K562 (cell line): ENCODE results near the gene TELO2.

Experiments used
- CHD7 ChIP-seq: fragments of 200-600 bp; sonication (generic); IDR thresholded peaks from one replicate; pipeline ENCODE4 v1.6.1; 2012; ENCODE audit warnings: mild to moderate bottlenecking, low read depth, low read length, inconsistent platforms
- POLR2AphosphoS5 ChIP-seq: IDR thresholded peaks from 2 replicates; pipeline ENCODE4 v1.6.1; 2011; ENCODE audit warnings: mild to moderate bottlenecking, low read depth, low read length, moderate library complexity; ENCODE audit not compliant: control insufficient read depth, insufficient read depth
- SIN3A ChIP-seq, 2 experiments: fragments of 150-350 bp in 1 of 2; IDR thresholded peaks; 2 replicates each; pipeline ENCODE4 v1.6.1; 2011 to 2016; ENCODE audit warnings: borderline replicate concordance in 2 of 2, low read depth in 2 of 2, low read length in 2 of 2, mild to moderate bottlenecking in 2 of 2, moderate library complexity in 2 of 2; ENCODE audit not compliant: control insufficient read depth in 1 of 2
- SREBF2 ChIP-seq: sonication (generic); formaldehyde crosslinking; IDR thresholded peaks from 2 replicates; pipeline ENCODE4 v1.4.0; 2020; ENCODE audit warnings: mild to moderate bottlenecking, missing genetic modification reagents
- TF ChIP-seq, protein P1 (sequence below), 2 experiments: fragments of 450-650 bp; formaldehyde crosslinking in 1 of 2; IDR thresholded peaks; 2 replicates each; pipeline versions ENCODE4 v1.4.0 to v1.6.1; 2014 to 2020; ENCODE audit warnings: mild to moderate bottlenecking in 2 of 2, borderline replicate concordance in 1 of 2, low read depth in 1 of 2
- TF ChIP-seq, protein P2 (sequence below): sonication (generic); formaldehyde crosslinking; IDR thresholded peaks from 2 replicates; pipeline ENCODE4 v1.8.1; 2023; ENCODE audit warnings: mild to moderate bottlenecking, missing genetic modification reagents

DNA sequence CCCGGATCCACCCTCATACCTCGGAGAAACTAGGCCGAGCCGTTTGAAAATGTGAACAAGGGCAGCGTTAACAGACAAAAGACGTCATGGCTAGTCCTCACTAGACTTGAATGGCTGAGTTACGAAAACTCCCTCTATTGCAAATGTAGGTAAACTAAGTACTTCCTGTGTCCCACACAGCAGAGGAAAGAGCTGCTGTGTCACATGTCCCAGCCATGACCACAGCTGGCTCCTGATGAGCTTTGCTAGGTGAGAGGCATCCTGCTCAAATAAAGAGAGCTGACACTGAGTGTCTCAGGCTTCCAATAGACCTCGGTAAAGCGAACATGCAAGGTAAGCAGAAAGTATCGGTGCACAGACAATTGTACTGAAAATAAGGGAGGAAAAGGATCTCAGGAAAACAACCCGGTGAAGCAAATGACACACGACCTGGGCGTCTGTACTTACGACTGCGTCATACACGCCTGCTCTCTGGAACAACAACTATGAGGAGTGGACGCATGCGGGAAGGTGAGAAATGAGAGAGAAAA is 66.4 kb downstream of the TELO2 start:
- TF ChIP-seq, protein P1, sequence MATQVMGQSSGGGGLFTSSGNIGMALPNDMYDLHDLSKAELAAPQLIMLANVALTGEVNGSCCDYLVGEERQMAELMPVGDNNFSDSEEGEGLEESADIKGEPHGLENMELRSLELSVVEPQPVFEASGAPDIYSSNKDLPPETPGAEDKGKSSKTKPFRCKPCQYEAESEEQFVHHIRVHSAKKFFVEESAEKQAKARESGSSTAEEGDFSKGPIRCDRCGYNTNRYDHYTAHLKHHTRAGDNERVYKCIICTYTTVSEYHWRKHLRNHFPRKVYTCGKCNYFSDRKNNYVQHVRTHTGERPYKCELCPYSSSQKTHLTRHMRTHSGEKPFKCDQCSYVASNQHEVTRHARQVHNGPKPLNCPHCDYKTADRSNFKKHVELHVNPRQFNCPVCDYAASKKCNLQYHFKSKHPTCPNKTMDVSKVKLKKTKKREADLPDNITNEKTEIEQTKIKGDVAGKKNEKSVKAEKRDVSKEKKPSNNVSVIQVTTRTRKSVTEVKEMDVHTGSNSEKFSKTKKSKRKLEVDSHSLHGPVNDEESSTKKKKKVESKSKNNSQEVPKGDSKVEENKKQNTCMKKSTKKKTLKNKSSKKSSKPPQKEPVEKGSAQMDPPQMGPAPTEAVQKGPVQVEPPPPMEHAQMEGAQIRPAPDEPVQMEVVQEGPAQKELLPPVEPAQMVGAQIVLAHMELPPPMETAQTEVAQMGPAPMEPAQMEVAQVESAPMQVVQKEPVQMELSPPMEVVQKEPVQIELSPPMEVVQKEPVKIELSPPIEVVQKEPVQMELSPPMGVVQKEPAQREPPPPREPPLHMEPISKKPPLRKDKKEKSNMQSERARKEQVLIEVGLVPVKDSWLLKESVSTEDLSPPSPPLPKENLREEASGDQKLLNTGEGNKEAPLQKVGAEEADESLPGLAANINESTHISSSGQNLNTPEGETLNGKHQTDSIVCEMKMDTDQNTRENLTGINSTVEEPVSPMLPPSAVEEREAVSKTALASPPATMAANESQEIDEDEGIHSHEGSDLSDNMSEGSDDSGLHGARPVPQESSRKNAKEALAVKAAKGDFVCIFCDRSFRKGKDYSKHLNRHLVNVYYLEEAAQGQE (IDR thresholded peaks at IDR 0.05; ENCODE audit: borderline replicate concordance) = no peak
- TF ChIP-seq, protein P1 (CRISPR knock-in tag; IDR thresholded peaks at IDR 0.05; ENCODE audit: low read depth) = no peak
- no peak for TF ChIP-seq CHD7
- TF ChIP-seq SREBF2 = no peak
- TF ChIP-seq, protein P2, sequence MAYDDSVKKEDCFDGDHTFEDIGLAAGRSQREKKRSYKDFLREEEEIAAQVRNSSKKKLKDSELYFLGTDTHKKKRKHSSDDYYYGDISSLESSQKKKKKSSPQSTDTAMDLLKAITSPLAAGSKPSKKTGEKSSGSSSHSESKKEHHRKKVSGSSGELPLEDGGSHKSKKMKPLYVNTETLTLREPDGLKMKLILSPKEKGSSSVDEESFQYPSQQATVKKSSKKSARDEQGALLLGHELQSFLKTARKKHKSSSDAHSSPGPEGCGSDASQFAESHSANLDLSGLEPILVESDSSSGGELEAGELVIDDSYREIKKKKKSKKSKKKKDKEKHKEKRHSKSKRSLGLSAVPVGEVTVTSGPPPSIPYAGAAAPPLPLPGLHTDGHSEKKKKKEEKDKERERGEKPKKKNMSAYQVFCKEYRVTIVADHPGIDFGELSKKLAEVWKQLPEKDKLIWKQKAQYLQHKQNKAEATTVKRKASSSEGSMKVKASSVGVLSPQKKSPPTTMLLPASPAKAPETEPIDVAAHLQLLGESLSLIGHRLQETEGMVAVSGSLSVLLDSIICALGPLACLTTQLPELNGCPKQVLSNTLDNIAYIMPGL (CRISPR knock-in tag) = no peak
- TF ChIP-seq SIN3A (IDR thresholded peaks at IDR 0.05; ENCODE audit: borderline replicate concordance in 2 of 2, control insufficient read depth in 1 of 2, low read depth in 2 of 2, low read length in 2 of 2) = no peak
- no peak for TF ChIP-seq POLR2AphosphoS5
